Inferior parietal cortex (tissue), 1 donor: Measurements from ENCODE around the gene RHBDL3.

Experiments
- DNase-seq: peaks from one replicate; pipeline ENCODE4 v3.0.0-alpha.2; 2016; ENCODE audit errors: extremely low spot score

The RHBDL3 gene

DNA sequence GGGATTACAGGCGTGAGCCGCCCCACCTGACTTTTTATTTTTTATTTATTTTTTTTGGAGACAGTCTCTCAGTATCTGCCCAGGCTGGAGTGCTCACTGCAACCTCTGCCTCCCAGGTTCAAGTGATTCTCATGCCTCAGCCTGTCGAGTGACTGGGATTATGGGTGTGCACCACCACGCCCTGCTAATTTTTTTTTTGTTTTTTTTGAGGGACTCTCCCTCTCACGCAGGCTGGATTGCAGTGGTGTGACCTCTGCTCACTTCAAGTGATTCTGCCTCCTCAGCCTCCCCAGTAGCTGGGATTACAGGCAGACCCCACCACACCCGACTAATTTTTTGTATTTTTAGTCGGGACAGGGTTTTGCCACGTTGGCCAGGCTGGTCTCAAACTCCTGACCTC, 92.0 kb downstream of the RHBDL3 start:
- no peak for DNase-seq

- no peak for DNase-seq
Measured at GRCh38 chr17:32361270-32361669, 95.6 kb downstream of the RHBDL3 start.

DNA sequence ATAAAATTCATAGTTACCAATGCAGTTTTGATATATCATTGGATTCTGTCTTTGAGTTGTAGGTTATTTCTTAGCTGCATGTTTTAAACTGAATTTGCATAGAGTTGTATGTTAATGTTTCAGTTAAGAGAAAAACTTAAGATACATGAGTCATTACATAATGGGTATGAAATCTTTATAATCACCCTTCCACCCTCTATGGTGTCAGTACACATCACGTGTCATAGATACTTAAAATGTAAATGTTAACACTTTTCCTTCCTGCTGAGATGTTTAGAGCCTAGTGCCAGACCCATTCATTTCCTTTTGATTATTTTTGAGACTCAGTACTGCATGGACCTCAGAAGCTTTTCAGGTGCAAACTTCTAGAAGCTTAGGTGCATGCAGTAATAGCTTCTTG, 104.8 kb downstream of the RHBDL3 start:
- no peak for DNase-seq
